ENCODE measurements around the gene HSD11B1.

The HSD11B1 gene

GRCh38 chr1:209723756-209724693 is 19.4 kb downstream of the HSD11B1 start:
- no peak for DNase-seq (ENCODE audit: low read depth in 1 of 2, low spot score in 1 of 2)

DNA sequence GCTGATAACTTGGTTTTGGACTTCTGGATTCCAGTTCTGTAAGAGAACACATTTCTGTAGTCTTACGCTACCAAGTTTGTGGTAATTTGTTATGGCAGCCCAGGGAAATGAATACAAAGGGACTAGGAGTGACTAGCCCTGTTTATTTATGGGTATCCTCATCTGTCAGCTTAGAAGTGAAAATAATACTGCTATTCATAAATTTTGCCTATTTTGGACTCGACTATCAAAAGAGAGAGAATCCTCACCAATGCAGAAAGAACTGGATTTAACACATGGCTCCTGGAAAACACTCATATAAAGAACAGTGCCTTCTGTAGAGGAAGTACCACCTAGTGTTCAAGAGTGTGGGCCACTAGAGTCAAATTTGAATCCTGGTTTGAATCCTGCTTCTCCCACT is 22.6 kb downstream of the HSD11B1 start:
- no peak for DNase-seq (ENCODE audit: low read depth in 1 of 2, low spot score in 1 of 2)

- no peak for DNase-seq (ENCODE audit: low read depth in 1 of 2, low spot score in 1 of 2)
Measured at GRCh38 chr1:209727785-209728184, 23.1 kb downstream of the HSD11B1 start.

GRCh38 chr1:209728466-209728865 is 23.8 kb downstream of the HSD11B1 start:
- no peak for DNase-seq (ENCODE audit: low read depth in 1 of 2, low spot score in 1 of 2)

DNA sequence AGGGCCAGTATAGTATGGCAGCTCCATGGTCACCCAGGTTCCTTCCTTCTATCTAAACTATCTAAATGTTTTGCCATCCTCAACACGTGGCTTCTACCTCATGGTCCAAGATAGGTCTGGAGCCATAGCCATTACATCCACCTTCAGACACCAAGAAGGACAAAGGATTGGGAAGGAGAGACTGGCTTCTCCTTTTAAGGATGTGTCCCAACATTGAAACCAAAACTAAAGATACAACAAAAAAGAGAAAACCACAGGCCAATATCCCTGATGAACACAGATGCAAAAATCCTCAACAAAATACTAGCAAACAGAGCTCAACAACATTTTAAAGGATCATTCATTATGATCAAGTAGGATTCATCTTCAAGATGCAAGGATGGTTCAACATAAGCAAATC is 24.8 kb downstream of the HSD11B1 start:
- DNase-seq (ENCODE audit: low read depth in 1 of 2, low spot score in 1 of 2): no peak

DNA sequence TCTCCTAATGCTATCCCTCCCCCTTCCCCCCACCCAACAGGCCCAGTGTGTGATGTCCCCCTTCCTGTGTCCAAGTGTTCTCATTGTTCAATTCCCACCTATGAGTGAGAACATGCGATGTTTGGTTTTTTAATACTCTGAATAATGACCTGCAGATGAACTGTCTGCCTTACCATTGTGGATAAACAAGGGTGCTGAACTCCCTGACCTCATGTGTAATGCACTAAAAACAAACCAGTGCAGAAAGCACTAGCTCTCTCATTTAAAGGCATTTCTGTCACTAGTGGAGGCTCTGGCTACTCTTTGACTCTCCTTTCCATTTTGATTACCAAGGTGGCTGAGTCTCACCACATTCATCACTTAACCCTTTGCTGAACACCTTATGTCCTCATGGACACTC is 28.1 kb downstream of the HSD11B1 start:
- DNase-seq (ENCODE audit: low read depth in 1 of 2, low spot score in 1 of 2): no peak

- DNase-seq (ENCODE audit: low read depth in 1 of 2, low spot score in 1 of 2): no peak
Measured at GRCh38 chr1:209733409-209734192, 29.0 kb downstream of the HSD11B1 start.

DNA sequence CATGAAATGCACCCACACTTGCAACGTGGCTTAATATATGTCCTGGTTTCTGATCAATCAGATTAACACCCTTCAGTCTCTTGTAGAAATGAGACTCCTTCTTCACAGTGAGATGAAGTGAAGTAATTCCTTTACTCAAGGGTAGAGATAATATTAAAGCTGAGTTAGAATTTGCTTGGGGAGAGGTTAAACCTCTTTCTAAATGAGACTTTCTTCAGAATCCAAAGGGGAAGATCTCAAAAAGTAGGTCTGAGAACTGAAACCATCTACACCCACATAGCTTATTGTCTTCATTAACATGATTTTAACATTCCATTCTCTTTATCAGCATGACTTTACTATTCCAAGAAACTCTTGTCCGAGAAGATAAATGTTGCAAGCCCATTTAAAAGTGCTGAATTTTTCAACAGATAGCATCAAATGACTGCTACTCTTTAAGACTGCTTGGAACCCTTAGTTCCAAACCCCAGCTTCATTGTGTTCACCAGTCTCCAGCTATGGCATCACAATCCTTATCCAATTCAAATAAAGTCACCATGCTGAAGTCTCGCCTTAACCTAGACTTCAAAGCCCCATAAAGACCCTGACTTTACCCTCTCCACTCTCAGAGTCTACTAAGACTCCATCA is 32.0 kb downstream of the HSD11B1 start:
- no peak for DNase-seq (ENCODE audit: low read depth in 1 of 2, low spot score in 1 of 2)

DNA sequence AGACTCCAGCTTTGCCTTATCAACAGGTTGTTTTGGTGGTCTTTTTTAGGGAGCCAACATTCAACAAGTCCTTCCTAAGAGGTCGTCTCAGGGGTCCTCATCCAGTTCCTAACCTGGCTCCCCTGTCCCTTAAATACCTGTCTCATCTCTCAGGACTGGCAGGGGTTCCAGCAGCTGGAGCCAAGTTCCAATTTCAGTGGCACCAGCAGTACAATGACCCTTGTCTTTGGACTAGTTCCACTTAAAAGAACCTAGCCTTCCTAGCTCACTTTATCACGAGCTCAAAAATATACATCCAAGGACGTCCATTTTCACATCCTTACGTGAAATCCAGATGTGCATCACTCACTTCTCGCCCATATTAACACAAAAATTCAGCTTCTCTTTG is 32.5 kb downstream of the HSD11B1 start:
- DNase-seq (ENCODE audit: low read depth in 1 of 2, low spot score in 1 of 2): no peak

GRCh38 chr1:209738270-209738669 is 33.6 kb downstream of the HSD11B1 start:
- no peak for DNase-seq (ENCODE audit: low read depth in 1 of 2, low spot score in 1 of 2)

GRCh38 chr1:209741193-209741592 is 36.5 kb downstream of the HSD11B1 start:
- DNase-seq (ENCODE audit: low read depth in 1 of 2, low spot score in 1 of 2): no peak

GRCh38 chr1:209741889-209742288 is 37.2 kb downstream of the HSD11B1 start:
- no peak for DNase-seq (ENCODE audit: low read depth in 1 of 2, low spot score in 1 of 2)

GRCh38 chr1:209742409-209743144 is 37.9 kb downstream of the HSD11B1 start:
- no peak for DNase-seq (ENCODE audit: low read depth in 1 of 2, low spot score in 1 of 2)

DNA sequence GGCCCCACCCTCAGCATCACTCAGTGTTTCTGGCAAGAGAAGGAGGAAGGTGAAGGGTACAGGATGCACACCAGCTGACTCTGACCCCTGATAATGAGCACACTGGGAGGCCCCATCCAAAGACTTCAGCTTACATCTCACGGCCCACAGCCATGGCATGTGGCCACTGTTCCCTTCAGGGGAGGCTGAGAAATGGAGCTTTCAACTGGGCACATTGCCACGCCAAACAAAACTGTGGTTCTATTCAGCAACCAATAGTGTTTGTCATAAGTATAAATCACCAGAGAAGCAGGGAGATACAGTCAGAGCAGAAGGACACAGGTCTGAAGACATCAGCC is 38.5 kb downstream of the HSD11B1 start:
- no peak for DNase-seq (ENCODE audit: low read depth in 1 of 2, low spot score in 1 of 2)

- no peak for DNase-seq (ENCODE audit: low read depth in 1 of 2, low spot score in 1 of 2)
Measured at GRCh38 chr1:209746451-209747165, 42.0 kb downstream of the HSD11B1 start.

DNA sequence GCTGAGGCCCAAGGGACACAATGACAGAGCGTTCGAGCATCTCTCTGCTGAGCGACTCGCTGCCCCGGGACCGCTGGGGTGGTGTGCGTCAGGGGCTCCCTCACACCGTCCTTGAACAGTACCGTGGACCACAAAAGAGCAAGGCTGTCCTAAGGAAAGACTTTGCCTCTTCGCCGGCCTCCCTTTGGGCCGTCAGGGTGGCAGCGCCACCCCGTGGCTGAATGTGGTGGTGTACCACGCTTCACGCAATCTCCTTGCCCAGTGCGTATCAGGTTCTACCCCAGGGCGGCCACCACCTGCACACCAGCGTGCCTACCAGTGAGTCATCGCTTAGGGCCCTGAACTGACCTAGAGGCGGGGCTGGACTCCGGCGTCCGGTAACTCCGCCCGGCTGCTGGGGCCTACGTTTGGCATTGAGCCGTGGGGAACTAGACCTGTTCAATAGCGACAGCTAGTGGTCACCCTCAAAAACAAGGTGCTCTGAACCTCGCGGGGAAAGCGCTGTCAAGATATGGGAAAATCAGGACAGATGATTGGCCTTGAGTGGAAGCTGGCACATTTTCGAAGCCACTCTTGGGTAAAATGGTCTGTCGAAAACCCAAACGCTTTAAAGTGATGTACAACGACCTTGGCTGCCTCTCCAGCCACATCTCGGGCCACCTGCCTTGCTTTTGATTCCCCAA is 43.1 kb downstream of the HSD11B1 start:
- peak; percentile 74 to 77 for DNase-seq (ENCODE audit: low read depth in 1 of 2, low spot score in 1 of 2)

- DNase-seq (ENCODE audit: low read depth in 1 of 2, low spot score in 1 of 2): no peak
Measured at GRCh38 chr1:209748620-209749019, 44.0 kb downstream of the HSD11B1 start.

- no peak for DNase-seq (ENCODE audit: low read depth in 1 of 2, low spot score in 1 of 2)
Measured at GRCh38 chr1:209749205-209749604, 44.6 kb downstream of the HSD11B1 start.

GRCh38 chr1:209749670-209750323 is 45.2 kb downstream of the HSD11B1 start:
- DNase-seq (ENCODE audit: low read depth in 1 of 2, low spot score in 1 of 2): no peak
